CD14-positive monocyte (primary cell): ENCODE results near the gene E2F2. TPM values are rescaled to one million over a fixed set of nuclear protein-coding genes. Genes with fewer than 3 reads are reported as not detected.
A peak's percentile ranks its signal among the peaks of the same experiment; 100 is the strongest.

Experiments used
- DNase-seq, 3 donors: peaks; one replicate each; pipeline ENCODE4 v3.0.0-alpha.2; 2011 to 2022
- H2AFZ ChIP-seq: 2 replicates; pipeline ENCODE4 v1.6.0; 2012; ENCODE audit warnings: mild to moderate bottlenecking, low read depth, low read length, inconsistent platforms; ENCODE audit not compliant: insufficient read depth, poor library complexity, severe bottlenecking
- H3K27ac ChIP-seq, 2 donors: 1 replicate in 1 of 2; 2 replicates in 1 of 2; pipeline ENCODE4 v1.5.1; 2012 to 2013; ENCODE audit warnings: low read length in 2 of 2, control low read depth in 1 of 2, inconsistent platforms in 1 of 2, low read depth in 1 of 2, mild to moderate bottlenecking in 1 of 2
- H3K27me3 ChIP-seq, 2 donors: one replicate each; pipeline versions ENCODE4 v1.6.0 to v1.6.1; 2011 to 2013; ENCODE audit warnings: low read length in 2 of 2; ENCODE audit not compliant: control insufficient read depth in 2 of 2, insufficient read depth in 2 of 2
- H3K36me3 ChIP-seq, 2 donors: replicated peaks in 1 of 2; 1 replicate in 1 of 2; 2 replicates in 1 of 2; pipeline versions ENCODE4 v1.5.1 to v1.6.1; 2012 to 2013; ENCODE audit warnings: low read length in 2 of 2, control low read depth in 1 of 2, inconsistent platforms in 1 of 2, mild to moderate bottlenecking in 1 of 2; ENCODE audit not compliant: insufficient read depth in 2 of 2, control insufficient read depth in 1 of 2
- H3K4me1 ChIP-seq, 2 donors: 1 replicate in 1 of 2; 2 replicates in 1 of 2; pipeline versions ENCODE4 v1.5.1 to v1.6.1; 2012 to 2013; ENCODE audit warnings: low read length in 2 of 2, control low read depth in 1 of 2, inconsistent platforms in 1 of 2, mild to moderate bottlenecking in 1 of 2, moderate library complexity in 1 of 2; ENCODE audit not compliant: insufficient read depth in 2 of 2, control insufficient read depth in 1 of 2
- H3K4me2 ChIP-seq: replicated peaks from 2 replicates; pipeline ENCODE3; 2012; ENCODE audit warnings: low read length, moderate library complexity, mild to moderate bottlenecking; ENCODE audit not compliant: poor library complexity, severe bottlenecking; ENCODE audit errors: extremely low read depth
- H3K4me3 ChIP-seq, 3 experiments: fragments of 200-600 bp in 1 of 3; sonication (generic) in 1 of 3; replicated peaks in 1 of 3; 1 replicate in 2 of 3; 2 replicates in 1 of 3; pipeline ENCODE4 v1.5.1; 2011 to 2013; ENCODE audit warnings: low read length in 3 of 3, mild to moderate bottlenecking in 3 of 3, control low read depth in 2 of 3, low read depth in 2 of 3, inconsistent platforms in 1 of 3, moderate library complexity in 1 of 3
- H3K79me2 ChIP-seq: 2 replicates; pipeline ENCODE4 v1.6.0; 2012; ENCODE audit warnings: mild to moderate bottlenecking, control low read depth, inconsistent platforms, low read length, moderate library complexity; ENCODE audit not compliant: insufficient read depth
- H3K9ac ChIP-seq: 2 replicates; pipeline ENCODE4 v1.6.0; 2017; ENCODE audit warnings: low read length, mild to moderate bottlenecking; ENCODE audit not compliant: insufficient read depth, poor library complexity, severe bottlenecking
- H3K9me3 ChIP-seq, 2 donors: replicated peaks in 1 of 2; 1 replicate in 1 of 2; 2 replicates in 1 of 2; pipeline versions ENCODE4 v1.5.1 to v1.6.1; 2012 to 2013; ENCODE audit warnings: low read length in 2 of 2, control low read depth in 1 of 2; ENCODE audit not compliant: control insufficient read depth in 1 of 2, insufficient read depth in 1 of 2
- H4K20me1 ChIP-seq: 2 replicates; pipeline ENCODE4 v1.6.0; 2012; ENCODE audit warnings: mild to moderate bottlenecking, low read length, control low read depth, moderate library complexity; ENCODE audit not compliant: insufficient read depth
- H3K27ac Mint-ChIP-seq, 7 donors: one replicate each; pipeline ENCODE4 v1.8.0; 2020; ENCODE audit warnings: mild to moderate bottlenecking in 7 of 7, mixed read lengths in 7 of 7, moderate library complexity in 6 of 7, inconsistent platforms in 2 of 7
- H3K27me3 Mint-ChIP-seq, 3 donors: one replicate each; pipeline ENCODE4 v1.8.0; 2021 to 2022; ENCODE audit warnings: low read depth in 3 of 3, mild to moderate bottlenecking in 3 of 3, mixed read lengths in 3 of 3, moderate library complexity in 3 of 3, inconsistent platforms in 1 of 3
- H3K36me3 Mint-ChIP-seq, 2 donors: one replicate each; pipeline ENCODE4 v1.8.0; 2020; ENCODE audit warnings: mixed read lengths in 2 of 2, inconsistent platforms in 1 of 2, mild to moderate bottlenecking in 1 of 2
- H3K4me1 Mint-ChIP-seq: one replicate; pipeline ENCODE4 v1.8.0; 2020; ENCODE audit warnings: mild to moderate bottlenecking, mixed read lengths
- H3K4me3 Mint-ChIP-seq, 2 donors: one replicate each; pipeline ENCODE4 v1.8.0; 2020; ENCODE audit warnings: mild to moderate bottlenecking in 2 of 2, mixed read lengths in 2 of 2, moderate library complexity in 1 of 2
- H3K9me3 Mint-ChIP-seq, 7 donors: one replicate each; pipeline ENCODE4 v1.8.0; 2020 to 2022; ENCODE audit warnings: mixed read lengths in 7 of 7, mild to moderate bottlenecking in 6 of 7, moderate library complexity in 6 of 7, inconsistent platforms in 2 of 7
- WGBS: methylation state at CpG from one replicate; pipeline ENCODE4 v1.1.5; 2013; ENCODE audit warnings: missing lambda C conversion rate; ENCODE audit not compliant: insufficient coverage; 5-methylcytosine and 5-hydroxymethylcytosine counted together
- intact Hi-C, 2 donors: fragments of 100-400 bp; cut with micrococcal nuclease; formaldehyde crosslinking; loops; one replicate each; pipeline versions ENCODE4 v1.15.0 to v1.15.1; 2023
- polyA plus RNA-seq, 3 donors: library from polyadenylated mRNA; depleted of rRNA in 1 of 3; unstranded in 2 of 3; stranded (reverse) in 1 of 3; fragments of 300-500 nt in 2 of 3; fragments of >200 nt in 1 of 3; fragmentation: Illumina TruSeq in 2 of 3; gene quantifications; 1 replicate in 2 of 3; 2 replicates in 1 of 3; pipeline ENCODE4 v1.2.3, GENCODE V29; 2012 to 2021
- TF ChIP-seq, protein P1 (sequence below): fragments of 200-600 bp; IDR thresholded peaks from one replicate; pipeline ENCODE4 v1.8.0; 2022; ENCODE audit warnings: antibody characterized with exemption, mild to moderate bottlenecking

Gene E2F2
- polyA plus RNA-seq, 3 donors, result 0.24 to 4.7 (median 1.8) TPM

DNA sequence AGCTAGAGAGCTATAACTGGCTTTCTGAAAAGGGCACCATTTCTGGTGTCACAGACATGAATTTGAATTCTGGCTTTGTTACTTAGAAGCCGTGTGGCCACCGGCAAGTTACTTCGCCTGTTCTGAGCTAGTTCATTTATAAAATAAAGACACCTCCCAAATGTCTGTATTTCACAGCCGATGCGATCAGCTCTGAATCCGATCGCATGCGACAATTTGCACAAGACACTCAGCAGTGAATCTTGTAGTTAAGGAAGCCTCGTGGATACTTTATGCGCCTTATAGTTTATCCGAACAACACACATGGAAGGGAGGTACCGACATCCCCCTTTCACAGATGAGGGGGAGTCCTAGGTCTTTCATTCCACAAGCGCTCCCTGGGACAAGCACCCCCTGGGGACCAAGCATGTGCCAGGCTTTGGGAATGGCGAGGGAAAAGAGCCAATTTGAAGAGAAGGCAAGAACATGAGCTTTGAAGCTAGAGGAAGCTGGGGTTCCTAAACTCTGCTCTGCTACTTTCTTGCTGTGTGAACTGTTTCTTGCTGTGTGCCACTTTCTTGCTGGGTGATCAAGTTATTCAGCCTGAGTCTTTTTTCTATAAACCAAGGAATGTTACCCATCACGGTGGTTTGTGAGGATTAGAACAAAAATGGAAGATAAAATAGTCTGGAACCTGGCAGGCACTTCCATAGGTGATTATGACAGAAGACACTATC lies 24.4 kb upstream of the E2F2 start:
- Histone ChIP-seq H3K9ac (no peak overlapping the region), H3K9me3 (peaks cover 4 to 10% of the 10 kb centered on the region in 2 donors), H4K20me1 (no peaks in the 10 kb centered on the region), H3K36me3 (no peaks in the 10 kb centered on the region), H3K79me2 (no peaks in the 10 kb centered on the region), H3K27ac (no peak overlapping the region), H3K4me3 (peak overlapping the region in 2 of 3 experiments; percentile 5 to 75), H3K4me2 (peak overlapping the region; percentile 80), H2AFZ (peak overlapping the region; percentile 69), H3K27me3 (peaks cover 48 to 69% of the 10 kb centered on the region in 2 donors), H3K4me1 (peaks cover 34 to 40% of the 10 kb centered on the region in 2 donors)
- H3K27me3 Mint-ChIP-seq, result peaks cover 66 to 80% (median 76%) of the 10 kb centered on the region in 3 donors
- peaks cover 0 to 13% of the 10 kb centered on the region in 2 donors for H3K36me3 Mint-ChIP-seq
- TF ChIP-seq, protein P1, sequence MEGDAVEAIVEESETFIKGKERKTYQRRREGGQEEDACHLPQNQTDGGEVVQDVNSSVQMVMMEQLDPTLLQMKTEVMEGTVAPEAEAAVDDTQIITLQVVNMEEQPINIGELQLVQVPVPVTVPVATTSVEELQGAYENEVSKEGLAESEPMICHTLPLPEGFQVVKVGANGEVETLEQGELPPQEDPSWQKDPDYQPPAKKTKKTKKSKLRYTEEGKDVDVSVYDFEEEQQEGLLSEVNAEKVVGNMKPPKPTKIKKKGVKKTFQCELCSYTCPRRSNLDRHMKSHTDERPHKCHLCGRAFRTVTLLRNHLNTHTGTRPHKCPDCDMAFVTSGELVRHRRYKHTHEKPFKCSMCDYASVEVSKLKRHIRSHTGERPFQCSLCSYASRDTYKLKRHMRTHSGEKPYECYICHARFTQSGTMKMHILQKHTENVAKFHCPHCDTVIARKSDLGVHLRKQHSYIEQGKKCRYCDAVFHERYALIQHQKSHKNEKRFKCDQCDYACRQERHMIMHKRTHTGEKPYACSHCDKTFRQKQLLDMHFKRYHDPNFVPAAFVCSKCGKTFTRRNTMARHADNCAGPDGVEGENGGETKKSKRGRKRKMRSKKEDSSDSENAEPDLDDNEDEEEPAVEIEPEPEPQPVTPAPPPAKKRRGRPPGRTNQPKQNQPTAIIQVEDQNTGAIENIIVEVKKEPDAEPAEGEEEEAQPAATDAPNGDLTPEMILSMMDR, result peak; percentile 14
- WGBS, result 73% methylated on average over 5 of the region's 15 CpGs
- intact Hi-C loops, result loop anchor here (5.0 to 10.0 kb wide), 3 partner anchors 37 to 199 kb away; partner anchors contain the start of gene ELOA (in 1 of the 2)
- H3K27ac Mint-ChIP-seq, result peak overlapping the region in 4 of 7 donors; percentile 19 to 84 (median 54)
- peaks cover 0 to 18% (median 8%) of the 10 kb centered on the region in 7 donors for H3K9me3 Mint-ChIP-seq
- peak overlapping the region; percentile 84 to 92 for H3K4me3 Mint-ChIP-seq
- DNase-seq, result no peak
- H3K4me1 Mint-ChIP-seq, result peaks cover 45% of the 10 kb centered on the region

DNA sequence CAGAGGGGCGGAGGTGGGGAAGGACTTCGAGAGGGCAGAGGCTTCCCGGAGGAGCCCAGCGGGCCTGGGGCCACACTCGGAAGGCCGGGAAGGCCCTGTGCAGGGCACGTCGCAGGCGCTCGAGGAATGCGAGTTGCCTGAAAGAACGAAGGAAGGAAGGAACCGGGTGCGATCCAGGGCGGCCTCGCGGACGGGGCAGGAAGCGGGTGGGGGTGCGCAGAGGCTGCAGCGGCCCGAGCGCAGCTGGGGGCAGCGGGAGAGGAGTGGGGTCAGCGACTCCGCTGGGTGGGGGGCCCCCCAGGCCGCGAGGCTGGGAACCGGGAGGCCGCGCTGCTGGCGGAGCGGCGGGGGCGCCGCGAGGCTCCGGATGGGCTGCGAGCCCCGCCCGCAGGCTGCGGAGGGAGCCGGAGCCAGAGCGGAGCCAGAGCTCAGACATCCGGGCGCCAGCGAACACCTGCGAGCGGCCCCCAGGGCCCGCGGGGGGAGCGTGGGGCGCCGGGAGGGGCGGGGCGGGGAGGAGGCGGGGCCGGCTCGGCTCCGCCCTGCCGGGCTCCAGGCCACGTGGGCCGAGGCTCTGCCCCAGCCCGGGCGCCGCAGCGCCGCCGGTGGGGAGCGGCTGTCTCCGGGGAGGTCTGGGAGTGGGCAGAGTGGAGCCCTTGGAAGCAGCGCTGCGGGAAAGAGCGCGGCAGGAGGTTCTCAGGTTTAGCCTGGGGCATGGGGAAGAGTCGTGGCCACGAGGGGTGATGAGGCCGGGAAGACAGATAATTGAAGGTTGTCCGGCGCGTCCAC lies 23.6 kb upstream of the E2F2 start:
- peaks cover 26 to 32% of the 10 kb centered on the region in 2 donors for H3K4me1 ChIP-seq
- peaks cover 4 to 10% of the 10 kb centered on the region in 2 donors for H3K9me3 ChIP-seq
- Mint-ChIP-seq H3K4me1 (peaks cover 38% of the 10 kb centered on the region), H3K27me3 (peaks cover 66 to 80% (median 78%) of the 10 kb centered on the region in 3 donors), H3K36me3 (peaks cover 0 to 13% of the 10 kb centered on the region in 2 donors), H3K27ac (peak overlapping the region in 6 of 7 donors; percentile 19 to 84 (median 64)), H3K4me3 (peak overlapping the region; percentile 84 to 92), H3K9me3 (peaks cover 0 to 18% (median 8%) of the 10 kb centered on the region in 7 donors)
- peaks cover 47 to 67% of the 10 kb centered on the region in 2 donors for H3K27me3 ChIP-seq
- H4K20me1 ChIP-seq, result no peaks in the 10 kb centered on the region
- peak; percentile 35 to 55 (median 52) for DNase-seq
- intact Hi-C loops, result loop anchor here (5.0 to 10.0 kb wide), 3 partner anchors 38 to 200 kb away; partner anchors contain the start of gene ELOA (in 1 of the 2)
- TF ChIP-seq, protein P1, result peak; percentile 24
- H3K36me3 ChIP-seq, result no peaks in the 10 kb centered on the region
- H3K4me2 ChIP-seq, result peak overlapping the region; percentile 80
- no peaks in the 10 kb centered on the region for H3K79me2 ChIP-seq
- WGBS, result under 1% methylated on average over 72 of the region's 81 CpGs
- H3K27ac ChIP-seq, result no peak overlapping the region
- peak overlapping the region; percentile 91 for H2AFZ ChIP-seq
- peak overlapping the region; percentile 62 for H3K9ac ChIP-seq
- peak overlapping the region; percentile 23 to 75 (median 33) for H3K4me3 ChIP-seq
